GM21367 (cell line): ENCODE measurements around the gene GNPNAT1.

ENCODE experiments used
- ATAC-seq: cut with Tn5 transposase; IDR thresholded peaks from one replicate; pipeline ENCODE4 v1.9.1; 2021; ENCODE audit not compliant: unreplicated experiment

Gene GNPNAT1

DNA sequence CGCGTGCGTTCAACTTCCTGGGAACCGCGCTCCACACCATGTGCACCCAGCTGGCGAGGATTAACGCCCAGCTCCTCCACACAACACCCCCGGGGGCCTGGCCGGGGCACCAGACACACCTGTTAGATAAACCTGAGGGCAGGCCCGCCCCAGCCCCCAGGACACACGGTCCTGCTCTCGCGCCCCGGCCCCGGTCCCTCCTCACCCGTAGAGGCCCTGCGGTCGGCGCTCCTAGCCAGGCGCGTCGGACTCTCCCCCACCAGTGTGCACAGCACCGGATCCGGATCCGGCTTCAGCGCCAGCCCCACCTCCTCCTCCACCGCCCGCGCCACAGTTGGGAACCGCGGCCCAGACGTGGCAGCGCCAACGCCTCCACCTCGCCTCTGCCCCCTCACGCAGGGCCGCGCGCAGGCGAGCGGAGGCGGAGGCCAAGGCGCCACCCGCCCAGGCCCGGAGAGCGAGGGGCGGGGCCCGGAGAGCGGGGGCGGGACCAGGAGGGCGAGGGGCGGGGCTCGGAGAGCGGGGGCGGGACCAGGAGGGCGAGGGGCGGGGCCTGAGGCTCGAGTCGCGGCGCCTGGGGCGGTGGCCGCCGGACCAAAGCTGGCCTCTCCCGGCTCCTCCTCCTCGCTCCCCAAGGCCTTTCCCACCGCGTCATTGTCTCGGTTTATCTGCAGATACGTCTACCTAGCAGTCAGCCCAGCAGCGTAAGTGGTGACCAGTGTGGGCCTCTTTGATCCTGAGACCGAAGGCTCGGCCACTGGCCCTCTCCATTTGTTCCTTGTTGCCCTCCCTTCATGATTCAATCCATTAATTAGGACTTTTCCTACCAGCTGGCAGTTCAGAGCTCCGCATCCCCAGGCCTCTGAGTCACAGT lies at the start of gene GNPNAT1:
Gene GNPNAT1 (minus strand): TSS at position 385 of the 874 bp plus-strand sequence. CDS start 6,957 bp downstream, outside the sequence.
- ATAC-seq = peak; percentile 92

- ATAC-seq = no peak
Measured at GRCh38 chr14:52840877-52841276, 49.5 kb upstream of the GNPNAT1 start.

GRCh38 chr14:52837451-52837850 lies 46.0 kb upstream of the GNPNAT1 start:
- no peak for ATAC-seq

- ATAC-seq = no peak
Measured at GRCh38 chr14:52836063-52836462, 44.7 kb upstream of the GNPNAT1 start.

GRCh38 chr14:52835122-52835903 lies 43.9 kb upstream of the GNPNAT1 start:
- no peak for ATAC-seq

DNA sequence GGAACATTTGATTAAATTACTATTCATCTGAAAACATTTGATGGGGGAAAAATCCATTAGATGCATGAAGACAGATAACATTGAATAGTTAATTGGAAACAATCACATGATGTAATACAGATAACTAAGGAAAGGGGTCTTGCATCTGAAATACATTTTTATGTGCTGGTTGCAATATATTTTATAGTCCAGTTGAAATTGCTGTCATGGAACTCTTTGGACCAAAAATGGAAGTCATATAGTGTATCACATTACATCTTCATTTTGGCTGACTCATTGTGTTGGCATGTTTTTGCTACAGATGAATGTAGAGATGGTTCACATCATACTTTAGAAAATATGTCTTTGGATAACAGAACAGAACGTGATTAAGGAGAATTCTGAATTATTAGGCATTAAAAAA lies 43.0 kb upstream of the GNPNAT1 start:
- ATAC-seq = no peak

GRCh38 chr14:52833891-52834290 lies 42.5 kb upstream of the GNPNAT1 start:
- no peak for ATAC-seq

DNA sequence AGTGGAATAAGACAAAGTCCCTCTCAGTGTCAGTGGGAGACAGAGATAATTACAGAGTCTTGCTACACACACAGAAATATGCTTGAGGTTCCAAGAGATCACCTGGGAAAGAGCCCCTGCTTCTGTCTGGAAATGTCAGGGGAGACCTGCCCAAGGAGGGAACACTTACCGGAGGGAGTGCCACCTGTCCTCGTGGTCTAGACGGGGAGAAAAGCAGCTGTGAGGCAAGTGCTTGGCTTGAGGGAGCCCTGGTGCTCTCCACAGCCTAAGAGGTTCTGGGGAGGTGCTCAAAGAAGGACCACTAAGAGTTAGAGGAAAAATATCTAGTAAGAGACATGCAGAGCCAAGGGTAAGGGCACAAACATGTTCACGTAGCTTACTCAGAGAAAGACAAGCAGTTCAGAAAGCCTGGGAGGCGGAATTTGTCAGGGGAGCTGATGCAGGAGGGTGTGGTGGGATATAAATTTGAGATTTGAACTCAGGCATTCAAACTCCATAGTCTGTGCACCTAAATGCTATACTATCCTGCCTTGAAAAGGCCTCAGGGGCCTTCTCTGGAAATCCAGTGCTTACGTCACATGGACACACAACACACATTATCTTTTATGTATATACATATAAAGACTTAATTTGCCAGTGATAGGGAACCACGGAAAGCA lies 38.2 kb upstream of the GNPNAT1 start:
- no peak for ATAC-seq

DNA sequence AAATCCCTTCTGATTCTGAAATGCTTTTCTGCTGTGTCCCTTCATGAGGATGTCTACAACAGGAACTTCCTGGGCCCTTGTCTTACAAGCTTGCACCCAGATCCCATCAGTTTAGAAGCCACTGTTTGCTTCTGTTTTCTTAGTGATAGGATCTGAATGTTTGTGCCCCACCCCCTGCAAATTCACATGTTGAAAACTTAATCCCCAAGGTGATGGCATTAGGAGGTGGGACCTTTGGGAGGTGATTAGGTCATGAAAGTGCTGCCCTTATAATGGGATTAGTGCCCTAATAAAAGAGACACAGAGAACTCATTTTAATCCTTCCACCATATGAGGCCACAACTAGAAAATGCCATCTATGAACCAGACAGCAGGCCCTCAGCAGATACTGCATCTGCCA lies 36.0 kb upstream of the GNPNAT1 start:
- no peak for ATAC-seq

GRCh38 chr14:52825085-52825484 lies 33.7 kb upstream of the GNPNAT1 start:
- ATAC-seq = no peak

DNA sequence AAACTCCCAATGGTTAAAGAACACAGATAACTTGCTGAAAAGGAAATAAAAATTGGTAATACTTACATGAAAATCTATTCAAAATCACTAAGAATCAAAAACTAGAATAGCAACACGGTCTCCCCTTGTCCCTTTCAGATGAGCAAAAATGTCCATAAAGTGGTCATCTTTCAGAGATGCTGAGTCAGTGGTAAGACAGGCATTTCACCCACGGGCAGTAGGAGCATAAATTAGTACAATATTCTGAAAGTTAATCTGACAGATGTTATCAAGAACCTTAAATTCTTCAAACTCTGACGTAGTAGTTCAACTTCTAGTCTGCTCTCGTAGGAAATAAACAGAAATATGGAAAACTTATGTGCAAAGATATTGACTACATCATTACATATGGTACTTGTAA lies 33.1 kb upstream of the GNPNAT1 start:
- ATAC-seq = no peak

GRCh38 chr14:52821805-52822250 lies 30.4 kb upstream of the GNPNAT1 start:
- ATAC-seq = no peak

DNA sequence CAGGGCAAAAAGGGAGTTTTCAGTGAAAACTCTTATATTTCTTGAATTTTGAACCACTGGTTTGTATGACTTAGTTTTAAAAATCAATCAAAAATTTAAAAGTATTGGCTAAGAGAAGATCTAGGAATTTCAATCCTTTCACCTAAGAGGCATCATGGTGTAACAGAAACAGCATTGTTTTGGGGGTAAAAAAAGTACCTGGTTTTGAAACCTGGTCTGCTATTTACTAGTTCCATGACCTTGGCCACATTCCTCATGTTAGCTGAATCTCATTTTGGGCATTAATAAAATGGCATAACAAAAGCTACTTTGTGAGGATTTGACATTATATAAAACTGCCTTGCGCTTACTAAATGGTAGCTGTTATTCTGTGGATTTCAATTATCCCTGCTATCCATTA lies 16.7 kb upstream of the GNPNAT1 start:
- ATAC-seq = no peak

DNA sequence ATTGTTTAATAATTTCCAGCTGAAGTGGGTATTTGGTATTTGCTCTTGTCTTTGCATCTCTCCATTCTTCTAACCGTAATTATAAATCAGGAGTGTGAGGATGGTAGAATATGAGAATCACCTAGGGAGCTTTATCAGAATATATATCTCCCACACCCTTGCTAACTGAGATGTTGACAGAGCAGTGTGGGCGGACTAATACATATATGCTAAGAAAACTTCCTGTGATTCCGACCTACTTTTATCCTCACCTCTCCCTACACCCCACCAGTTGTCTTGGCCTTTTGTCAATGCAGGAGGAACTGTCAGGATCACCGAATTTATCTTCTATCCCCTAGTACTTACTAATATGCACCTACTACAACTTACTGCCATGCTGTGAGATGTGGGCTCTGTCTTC lies 14.7 kb upstream of the GNPNAT1 start:
- no peak for ATAC-seq

GRCh38 chr14:52802597-52802996 lies 11.2 kb upstream of the GNPNAT1 start:
- ATAC-seq = no peak

- ATAC-seq = no peak
Measured at GRCh38 chr14:52801014-52801712, 9.8 kb upstream of the GNPNAT1 start.

- ATAC-seq = no peak
Measured at GRCh38 chr14:52798826-52799225, 7.4 kb upstream of the GNPNAT1 start.

GRCh38 chr14:52797653-52798052 lies 6.2 kb upstream of the GNPNAT1 start:
- ATAC-seq = no peak

DNA sequence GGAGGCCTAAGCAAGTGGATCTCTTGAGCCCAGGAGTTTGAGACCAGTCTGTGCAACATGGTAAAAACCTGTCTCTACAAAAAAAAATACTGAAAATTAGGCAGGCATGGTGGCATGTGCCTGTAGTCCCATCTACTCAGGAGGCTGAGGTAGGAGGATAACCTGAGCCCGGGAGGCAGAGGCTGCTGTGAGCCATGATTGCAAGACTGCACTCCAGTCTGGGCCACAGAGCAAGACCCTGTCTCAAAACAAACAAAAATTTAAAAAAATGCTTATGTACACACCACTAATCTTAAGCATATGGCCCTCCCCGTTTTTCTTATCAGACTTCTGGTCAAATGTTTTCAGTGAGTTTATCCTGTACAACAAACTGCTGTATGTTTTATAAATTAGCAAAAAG lies 1.7 kb upstream of the GNPNAT1 start:
- no peak for ATAC-seq

DNA sequence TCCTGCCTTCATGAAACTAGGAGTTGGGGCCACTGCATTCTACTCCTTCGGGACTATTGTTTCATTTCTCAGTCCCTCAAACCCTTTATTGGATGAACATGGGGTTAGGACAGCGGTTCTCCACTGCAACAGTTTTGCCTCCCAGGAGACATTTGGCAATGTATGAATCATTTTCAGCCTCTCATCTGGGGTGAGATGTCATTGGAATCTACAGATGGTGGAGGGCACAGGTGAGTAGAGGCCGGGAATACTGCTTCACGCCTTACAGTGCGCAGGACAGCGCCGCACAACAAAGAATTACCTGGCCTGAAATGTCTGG lies 649 bp upstream of the GNPNAT1 start:
- no peak for ATAC-seq

- ATAC-seq = peak; percentile 6
Measured at GRCh38 chr14:52790756-52791222, 618 bp downstream of the GNPNAT1 start.
